ENCODE data around the gene COL5A2. TPM values are rescaled to one million over a fixed set of nuclear protein-coding genes. Genes with fewer than 3 reads are reported as not detected.

COL5A2 gene
- polyA plus RNA-seq, 1 donor = 348 TPM

DNA sequence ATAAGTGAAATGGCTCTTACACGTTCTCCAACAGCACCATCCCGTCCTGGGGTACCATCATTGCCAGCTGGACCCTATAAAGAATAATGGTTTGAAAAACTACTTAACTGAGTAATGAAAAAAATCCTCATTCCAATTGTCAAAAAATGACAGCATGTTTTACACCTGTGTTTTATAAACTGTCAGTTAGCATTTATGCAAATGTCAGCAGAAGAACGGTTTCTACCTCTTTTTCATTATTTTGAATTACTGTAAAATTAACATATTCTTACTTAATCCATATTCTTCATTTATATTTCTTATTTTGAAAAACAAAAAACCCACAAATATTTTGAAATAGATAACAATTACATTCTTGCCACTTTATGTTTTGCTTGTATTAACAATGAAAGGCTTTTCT, 131.4 kb downstream of the COL5A2 start:
- DNase-seq = no peak

DNA sequence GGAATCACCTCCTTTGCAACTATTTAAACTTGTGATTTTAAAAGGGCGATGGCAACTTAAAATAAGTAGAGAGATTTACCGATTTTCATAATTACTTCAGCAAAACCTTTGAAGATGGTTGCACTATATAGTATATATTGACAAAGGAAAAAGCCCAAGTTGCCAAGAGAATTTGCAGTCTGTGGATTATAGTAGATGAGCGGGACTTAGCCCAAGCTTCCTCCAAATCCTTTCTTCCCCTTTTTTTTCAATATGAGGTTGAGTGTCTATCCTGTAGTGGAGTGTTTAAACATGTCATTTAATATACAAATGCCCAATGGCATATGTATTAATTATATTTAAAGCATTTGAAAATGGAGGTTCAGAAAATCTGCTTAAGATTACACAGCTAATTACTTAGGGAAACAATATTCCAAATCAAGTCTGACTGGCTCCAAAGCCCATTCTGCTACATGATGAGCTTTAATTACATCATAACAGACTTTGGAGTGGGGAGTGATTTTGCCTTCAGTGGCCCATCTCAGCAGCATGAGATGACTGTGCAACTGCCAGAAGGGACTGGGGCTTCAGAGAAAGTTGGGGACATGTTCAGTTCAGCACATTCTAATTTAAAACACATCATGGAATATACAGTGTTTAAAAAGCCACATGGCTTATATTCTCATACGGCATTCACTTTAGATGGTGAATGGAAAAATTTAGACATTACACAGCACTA, 132.2 kb downstream of the COL5A2 start:
- DNase-seq = no peak

DNA sequence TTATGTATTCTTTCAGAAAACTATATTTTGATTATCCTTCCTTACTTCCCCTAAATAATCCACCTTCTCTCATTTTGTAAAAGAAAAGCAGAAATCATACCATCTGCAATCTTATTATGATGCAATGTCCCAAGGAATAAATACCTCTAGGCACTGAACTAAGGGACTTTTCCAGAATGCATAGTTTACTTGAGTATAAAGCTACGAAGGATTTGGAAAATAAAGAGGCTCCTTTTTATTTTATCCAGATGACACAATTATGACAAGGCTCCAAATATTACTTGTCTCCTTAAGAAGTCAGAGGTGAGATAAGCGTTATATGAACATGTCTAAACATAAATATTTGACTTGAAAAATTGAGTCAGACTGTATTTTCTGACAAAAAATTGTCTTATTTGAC, 133.2 kb downstream of the COL5A2 start:
- no peak for DNase-seq

DNA sequence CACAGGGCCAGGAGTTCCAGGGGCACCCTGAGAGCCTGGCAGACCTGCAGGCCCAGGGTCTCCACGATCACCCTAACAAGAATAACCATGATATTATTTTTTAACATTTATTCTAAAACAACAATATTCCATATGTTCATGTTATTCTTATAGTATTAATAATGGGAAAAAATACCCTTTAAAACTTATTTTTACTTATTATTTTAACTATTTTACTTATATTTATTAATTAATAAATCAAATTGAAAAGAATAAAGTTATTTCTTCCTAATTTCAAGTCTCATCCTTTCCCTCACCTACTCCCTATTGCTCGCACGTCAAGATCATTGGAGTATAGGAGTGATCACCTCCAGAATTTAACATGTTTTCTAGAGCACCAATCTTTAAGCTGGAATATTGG, 133.7 kb downstream of the COL5A2 start:
- DNase-seq = no peak

DNA sequence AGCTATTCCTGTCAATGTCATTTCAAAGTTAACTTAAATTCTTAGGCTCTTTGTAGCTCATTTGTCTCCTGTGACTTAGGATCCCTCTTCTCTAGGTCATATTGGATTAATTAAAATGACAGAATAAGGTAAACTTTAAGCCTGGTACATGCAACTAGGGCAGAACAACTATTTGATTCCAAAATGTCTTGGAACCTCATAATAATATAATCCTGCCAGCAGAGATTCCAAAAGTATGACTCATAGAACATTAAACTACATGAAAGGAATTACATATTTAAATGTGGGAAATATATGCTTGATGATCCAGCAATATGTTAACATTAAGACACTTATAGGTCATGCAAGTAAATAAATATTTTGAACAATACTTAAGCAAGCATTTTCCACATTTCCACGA, 142.0 kb downstream of the COL5A2 start:
- DNase-seq = no peak

DNA sequence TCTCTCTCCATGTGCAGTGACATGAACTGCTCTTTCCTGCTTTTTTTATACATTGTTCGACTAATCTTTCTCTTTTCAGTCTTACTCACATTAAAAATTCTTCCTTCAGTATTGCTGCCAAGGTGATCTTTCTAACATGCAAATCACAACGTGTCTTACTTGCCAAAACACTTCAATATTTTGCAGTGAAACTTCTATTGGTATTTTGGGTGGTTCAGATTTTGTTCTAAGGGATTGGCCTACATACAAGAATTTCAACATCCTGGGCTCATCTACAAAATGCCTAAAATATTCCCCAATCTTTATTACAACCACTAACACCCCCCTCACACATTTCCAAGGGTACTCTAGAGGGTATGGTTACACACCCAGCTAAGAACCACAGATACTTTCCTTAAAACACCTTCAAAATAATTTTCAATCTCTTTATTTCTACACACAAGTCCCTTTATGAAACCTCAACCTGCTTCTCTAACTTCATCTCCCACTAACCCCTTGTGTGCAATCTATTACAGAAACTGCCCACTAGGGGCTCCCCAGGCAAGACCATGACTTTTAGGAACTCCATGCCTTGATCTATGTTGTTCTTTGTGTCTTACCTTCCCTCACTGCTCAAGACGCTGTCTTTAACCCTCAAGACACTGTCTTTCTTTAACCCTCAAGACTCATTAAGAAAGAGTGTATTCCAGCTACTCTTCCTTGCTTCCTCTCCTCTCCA, 154.5 kb downstream of the COL5A2 start:
- DNase-seq = no peak

DNA sequence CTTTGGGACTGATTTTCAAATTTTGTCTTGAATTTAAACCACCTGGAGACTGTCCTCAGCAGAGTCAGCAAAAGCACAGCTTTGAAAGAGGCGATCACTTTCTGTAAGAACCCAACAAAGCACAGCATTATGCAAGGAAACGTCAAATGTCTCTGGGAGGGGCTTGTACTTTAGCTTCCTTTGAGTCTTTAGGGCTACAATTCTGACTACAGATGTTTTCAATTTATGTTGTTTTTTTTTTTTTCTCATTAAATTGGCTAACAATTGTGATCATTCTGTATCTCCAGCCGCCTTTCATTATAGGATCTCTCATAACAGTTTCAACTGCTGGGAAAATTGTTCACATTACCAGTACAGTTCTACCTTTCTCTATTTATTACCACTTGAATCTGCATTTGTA, 157.1 kb downstream of the COL5A2 start:
- peak; percentile 79 for DNase-seq

DNA sequence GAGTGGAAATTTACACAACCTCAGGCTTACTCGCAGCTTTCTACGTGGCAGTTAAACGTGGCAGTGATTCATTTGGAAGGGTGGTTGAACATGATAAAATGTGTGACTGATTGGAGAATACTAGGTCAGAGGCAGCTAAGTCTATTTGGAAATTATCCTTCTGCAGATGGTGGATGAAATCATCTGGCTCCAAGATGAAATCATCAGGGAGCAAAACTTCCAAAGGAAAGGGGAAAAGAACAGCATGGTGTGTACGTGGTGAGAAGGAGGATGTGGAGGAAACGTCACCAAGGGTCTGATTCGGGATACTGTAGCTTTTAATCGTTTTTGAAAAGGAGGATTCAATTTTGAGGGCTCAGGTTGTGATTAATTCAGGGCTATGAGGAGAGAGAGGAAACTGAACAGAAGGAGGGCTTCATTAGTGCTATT, 157.5 kb downstream of the COL5A2 start:
- DNase-seq = peak; percentile 87

DNA sequence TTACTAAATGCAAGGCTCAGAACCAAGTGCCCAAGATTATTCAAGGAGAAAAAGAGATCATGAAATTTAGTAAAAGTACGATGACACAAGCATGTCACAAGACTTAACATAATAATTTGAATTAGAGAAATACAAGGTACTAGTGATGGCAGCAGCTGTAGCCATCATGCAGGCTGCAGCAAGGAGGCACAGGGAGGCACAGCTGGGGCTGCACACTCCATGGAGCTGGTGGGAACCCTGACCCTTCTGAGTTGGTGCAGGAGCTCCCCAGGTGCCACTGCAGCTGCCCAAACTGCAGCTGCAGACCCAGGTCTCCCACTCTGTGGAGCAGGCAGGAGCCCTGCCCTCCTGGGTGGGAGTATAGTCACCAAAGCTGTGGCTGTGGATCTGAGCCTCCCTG, 159.4 kb downstream of the COL5A2 start:
- DNase-seq = no peak

DNA sequence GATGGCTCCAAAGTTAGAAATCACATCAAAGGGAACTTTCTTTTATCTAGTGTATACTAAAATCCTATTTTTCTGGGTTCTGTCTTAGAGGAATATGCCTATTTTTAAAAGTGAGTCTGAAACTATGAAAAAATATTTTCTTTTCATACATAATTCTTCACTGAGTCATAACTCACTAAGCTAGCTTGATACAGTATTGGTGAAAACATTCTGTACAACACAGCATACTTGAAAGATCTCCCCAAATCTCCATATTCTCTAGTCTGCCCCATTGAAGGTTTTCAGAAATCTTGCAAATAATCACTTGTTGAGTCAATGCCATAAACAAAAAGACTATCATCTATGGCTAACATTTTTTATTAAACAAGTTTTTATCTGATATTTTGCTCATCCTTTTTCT, 160.9 kb downstream of the COL5A2 start:
- no peak for DNase-seq

DNA sequence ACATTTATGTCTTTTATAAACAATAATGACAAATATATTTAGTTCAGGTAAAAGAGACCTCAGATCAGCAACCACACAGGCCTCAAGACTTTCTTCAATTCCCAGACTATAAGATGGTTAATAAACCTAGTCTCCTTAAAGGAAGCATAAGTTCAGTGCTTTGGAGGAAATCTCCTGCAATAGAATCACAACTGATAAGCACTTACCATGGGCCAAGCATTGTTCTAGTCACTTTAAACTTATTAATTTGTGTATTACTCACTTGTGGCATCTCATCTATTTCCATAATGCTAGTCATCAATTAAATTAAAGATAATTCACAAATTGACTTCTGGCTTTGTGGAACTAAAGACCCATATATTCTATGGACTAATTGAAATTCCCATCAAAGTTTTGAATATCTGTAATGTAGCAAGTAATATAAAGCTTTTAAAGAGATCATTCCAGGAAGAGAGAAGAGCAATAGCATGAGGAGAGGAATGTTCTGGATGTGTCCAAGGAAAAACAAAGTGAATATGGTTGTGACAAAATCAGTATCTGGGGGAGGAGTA, 163.2 kb downstream of the COL5A2 start:
- no peak for DNase-seq

DNA sequence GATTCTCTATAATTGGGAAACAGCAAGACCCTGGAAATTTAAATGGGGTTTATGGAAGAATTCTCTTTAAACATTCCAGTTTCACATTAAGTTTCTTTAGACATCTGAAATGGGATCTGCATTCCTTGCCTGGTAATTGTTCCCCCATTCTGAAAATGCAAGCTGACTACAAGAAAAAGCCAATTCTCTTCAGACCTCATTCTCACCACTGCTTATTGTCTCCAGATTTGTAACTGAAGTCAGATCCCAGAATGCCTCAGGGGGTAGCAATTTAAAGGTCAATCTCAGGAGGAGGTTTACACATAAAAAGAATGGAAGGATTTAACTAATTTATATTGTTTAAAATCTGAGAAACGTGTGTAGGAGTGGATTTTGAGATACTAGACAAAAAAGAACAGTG, 164.2 kb downstream of the COL5A2 start:
- DNase-seq = no peak

DNA sequence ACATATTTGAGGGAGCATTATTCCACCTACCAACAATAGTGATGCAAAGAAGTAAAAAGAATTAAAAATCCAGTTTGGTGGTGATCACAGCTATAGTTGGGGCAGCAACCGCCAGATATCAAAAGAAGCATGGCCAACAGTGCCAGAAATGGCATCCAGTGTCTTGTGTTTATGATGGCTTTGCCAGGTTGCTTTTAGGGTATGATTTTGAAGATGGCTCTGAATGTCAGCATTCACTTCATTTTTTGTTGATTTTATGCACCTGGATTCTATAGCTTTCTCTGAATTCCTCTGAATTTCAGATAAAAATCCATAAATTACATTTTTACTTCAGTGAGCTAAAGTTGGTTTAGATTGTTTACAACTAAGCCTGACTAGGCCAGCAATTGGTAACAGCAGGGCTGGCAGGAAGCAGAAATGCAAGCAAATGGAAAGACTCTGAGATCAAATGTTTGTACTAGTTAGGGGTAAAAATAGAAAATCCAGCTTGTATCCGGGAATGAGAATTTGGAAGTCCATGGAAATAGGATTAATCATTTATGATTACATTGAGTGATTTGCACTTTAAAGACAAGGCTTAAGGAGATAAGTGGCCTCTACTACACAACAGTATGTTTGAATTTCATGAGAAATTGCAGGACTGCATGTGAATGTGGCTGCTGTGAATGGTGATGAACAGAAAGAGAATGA, 165.0 kb downstream of the COL5A2 start:
- no peak for DNase-seq

DNA sequence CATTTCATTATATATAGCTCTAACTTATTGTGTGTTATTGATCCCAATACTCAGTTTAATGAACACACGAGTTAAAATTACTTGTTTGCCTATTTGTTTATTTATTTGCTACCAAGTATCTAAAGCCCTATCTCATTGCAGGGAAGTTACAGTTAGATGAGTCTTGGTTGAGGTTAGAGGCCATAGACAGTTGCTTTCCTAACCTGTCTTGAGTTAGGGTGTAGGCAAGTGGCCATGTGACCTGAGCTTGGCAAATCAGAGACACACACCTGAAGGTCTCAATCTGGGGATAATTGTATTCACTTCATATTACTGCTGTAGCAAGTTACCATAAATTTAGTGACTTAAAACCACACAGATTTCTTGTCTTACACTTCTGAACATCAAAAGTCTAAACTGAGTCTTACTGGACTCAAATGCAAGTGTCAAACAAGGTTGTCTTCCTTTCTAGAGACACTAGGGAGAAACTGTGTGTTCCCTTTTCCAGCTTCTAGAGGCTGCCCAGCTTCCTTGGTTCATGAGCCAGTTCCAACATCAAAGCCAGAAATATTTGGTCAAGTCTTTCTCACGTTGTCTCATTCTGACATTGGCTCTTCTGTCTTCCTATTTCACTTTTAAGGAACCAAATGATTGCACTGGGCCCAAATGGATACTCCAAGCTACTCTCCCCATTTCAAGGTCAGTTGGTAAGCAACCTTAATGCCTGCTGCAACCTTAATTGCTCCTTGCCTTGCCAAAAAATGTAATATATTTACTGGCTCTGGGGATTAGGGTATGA, 165.7 kb downstream of the COL5A2 start:
- no peak for DNase-seq

DNA sequence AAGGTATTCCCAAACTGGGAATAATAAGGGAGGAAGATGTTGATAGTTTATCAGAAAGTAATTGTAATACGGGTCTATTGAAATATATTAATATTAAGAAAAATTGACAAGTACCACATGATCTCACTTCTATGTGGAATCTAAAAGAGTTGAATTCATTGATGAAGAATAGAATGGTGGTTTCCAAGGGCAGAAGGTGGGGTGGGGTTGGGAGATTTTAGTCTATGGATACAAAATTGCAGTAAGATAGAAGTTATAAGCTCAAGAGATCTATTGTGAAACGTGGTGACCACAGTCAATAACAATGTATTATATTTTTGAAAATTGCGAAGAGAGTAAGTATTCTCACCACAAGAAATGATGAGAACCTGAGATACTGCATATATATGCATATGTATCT, 166.5 kb downstream of the COL5A2 start:
- no peak for DNase-seq

DNA sequence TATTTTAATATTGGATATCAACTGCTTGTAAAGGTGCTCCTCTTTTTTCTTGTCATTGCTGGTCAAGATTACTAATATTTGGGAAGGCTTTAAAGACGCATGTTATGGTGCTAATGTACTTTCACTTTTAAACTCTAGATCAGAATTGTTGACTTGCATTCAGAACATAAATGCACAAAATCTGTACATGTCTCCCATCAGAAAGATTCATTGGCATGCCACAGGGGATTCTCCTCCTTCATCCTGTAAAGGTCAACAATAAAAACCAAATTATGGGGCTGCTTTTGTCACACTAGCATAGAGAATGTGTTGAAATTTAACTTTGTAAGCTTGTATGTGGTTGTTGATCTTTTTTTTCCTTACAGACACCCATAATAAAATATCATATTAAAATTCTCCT, 167.2 kb downstream of the COL5A2 start:
- DNase-seq = no peak

DNA sequence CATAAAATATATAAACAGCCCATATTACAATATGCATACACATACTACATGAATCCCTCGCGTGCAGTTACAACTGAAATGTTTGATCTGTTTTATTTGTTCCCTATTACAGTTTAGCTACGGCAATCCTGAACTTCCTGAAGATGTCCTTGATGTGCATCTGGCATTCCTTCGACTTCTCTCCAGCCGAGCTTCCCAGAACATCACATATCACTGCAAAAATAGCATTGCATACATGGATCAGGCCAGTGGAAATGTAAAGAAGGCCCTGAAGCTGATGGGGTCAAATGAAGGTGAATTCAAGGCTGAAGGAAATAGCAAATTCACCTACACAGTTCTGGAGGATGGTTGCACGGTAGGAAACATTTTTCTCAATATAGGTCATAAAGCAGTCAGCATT, 169.0 kb downstream of the COL5A2 start:
- no peak for DNase-seq

DNA sequence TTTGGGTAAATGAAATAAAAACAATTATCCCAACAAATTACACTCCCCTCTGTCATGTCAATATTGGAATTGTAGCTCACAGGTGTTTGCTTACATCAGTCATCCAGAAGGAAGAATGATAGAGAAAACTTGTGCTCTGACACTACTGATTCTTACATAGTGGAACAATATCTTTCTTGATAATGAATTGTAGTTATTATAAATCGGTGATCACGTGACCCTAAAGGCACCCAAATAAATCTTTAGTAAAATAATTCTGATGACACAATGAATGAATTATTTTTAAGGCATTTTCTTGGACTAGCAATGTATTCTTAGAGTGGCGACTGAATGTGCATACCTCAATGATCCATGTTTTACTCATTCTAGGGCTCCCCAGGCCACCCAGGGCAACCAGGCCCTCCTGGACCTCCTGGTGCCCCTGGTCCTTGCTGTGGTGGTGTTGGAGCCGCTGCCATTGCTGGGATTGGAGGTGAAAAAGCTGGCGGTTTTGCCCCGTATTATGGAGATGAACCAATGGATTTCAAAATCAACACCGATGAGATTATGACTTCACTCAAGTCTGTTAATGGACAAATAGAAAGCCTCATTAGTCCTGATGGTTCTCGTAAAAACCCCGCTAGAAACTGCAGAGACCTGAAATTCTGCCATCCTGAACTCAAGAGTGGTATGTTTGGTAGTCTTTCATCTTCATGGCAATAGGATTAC, 170.9 kb downstream of the COL5A2 start:
- DNase-seq = no peak

DNA sequence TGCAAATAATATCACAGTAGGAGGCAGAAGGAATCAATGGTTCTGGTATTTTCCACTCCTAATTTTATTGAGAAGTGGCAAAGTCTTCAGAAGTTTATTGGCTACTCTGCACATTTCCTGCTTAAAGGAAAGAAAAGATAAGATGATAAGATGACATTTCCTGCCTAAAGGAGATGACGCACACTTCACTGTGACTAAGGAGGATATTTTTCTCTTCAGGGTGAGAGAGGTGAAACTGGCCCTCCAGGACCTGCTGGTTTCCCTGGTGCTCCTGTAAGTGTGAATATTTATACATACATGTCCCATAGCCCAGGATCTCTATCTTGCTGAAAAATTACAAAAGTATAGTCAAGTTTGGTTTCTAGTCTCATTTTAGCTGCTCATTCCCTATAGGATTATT, 177.5 kb downstream of the COL5A2 start:
- no peak for DNase-seq

DNA sequence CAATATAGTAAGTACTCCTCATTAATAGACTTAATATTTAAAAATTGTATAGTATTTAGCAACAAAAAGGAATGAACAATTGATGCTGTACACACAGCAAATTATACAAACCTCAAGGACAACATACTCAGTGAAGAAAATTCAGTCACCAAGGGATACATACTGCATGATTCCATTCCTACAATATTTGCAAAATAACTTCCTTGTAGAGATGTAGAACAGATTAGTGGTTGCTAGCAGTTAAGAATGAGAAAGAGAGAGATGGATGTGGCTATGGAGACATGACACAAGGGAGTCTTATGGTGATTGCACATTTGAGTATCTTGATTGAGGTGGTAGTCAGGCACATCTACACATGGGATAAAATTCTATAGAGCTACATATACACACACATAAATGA, 179.3 kb downstream of the COL5A2 start:
- no peak for DNase-seq

DNA sequence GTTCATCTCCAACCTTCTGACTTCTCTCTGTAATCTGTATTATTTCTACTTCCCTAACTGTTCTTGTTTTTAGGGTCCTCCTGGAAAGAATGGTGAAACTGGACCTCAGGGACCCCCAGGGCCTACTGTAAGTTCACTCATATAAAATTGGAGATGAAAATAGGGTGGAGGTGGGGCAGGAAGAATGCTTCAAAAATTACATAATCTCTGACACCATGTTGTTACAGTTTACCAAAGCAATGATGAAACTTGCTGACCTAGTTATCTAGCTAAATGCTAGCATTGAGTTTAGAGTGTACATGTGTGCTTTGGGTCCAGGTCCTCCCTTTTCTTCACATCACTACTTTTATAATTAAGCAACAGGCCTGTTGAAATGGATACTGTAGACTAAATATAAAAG, 182.3 kb downstream of the COL5A2 start:
- DNase-seq = no peak

DNA sequence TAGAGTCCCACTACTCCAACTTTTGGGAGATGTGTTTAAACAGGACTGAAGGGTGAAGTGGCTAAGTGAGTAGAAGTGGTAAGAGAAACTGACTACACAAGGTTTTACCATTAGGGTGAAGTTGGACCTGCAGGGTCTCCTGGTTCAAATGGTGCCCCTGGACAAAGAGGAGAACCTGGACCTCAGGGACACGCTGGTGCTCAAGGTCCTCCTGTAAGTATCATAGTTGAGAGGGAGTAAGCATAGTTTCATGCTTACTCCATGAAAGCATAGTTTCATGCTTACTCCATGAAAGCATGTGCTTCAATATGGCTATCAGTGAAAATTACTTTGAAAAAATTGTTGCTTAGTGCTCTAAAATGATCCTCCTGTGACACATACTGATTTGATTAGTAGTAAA, 186.3 kb downstream of the COL5A2 start:
- no peak for DNase-seq
